GM19240 (cell line): ENCODE data around the gene LCOR.
A peak's percentile ranks its signal among the peaks of the same experiment; 100 is the strongest.
"Not testable (repeated sequence)": the region's sequence is repeated elsewhere in the genome, so short reads cannot be mapped to it uniquely, and the experiment has no call there.

Source experiments
- DNase-seq: peaks from one replicate; pipeline ENCODE4 v3.0.0; 2011; ENCODE audit warnings: low spot score; ENCODE audit not compliant: insufficient read length

The LCOR gene

GRCh38 chr10:96831867-96832720 is at the start of gene LCOR:
Gene LCOR (plus strand): TSS chr10:96832298. CDS start chr10:96949058, 116,760 bp downstream.
- peak; percentile 94 for DNase-seq

DNA sequence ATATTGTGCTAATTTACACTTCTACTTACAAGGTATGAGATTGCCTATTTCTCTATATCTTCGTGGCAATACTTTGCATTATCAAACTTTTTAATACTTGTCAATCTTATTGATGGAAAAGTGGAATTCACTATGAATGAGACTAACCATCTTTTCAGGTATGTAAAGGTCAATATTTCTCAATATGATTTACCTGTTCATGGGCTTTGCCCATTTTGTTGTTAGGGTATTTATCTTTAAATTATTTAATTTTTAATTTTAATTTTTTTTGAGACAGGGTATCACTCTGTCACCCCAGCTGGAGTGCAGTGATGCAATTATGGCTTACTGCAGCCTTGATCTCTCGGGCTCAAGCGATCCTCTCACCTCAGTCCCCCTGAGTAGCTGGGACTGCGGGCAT is 47.8 kb upstream of the LCOR start:
- DNase-seq = no peak

DNA sequence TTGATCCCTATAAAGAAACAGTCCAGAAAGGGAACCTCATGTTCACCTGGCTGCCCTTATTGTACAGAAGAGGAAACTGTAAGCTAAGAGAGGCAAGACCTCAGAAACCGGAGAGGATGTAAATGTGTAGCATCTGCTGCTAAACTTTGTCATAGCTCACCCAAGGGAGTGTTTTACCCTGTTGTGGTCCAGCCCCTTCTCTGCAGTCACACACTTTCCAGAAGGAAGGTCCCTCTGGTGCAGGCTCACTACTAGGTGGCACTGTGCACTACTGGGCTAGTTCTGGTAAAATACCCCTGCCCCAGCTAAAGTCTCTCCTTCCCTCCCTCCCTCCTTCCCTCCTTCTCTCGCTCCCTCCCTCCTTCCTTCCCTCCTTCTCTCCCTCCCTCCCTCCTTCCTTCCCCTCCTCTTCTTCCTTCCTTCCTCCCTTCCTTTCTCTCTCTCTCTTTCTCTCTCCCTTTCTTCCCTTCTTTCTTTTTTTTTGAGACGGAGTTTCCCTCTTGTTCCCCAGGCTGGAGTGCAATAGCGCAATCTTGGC is 42.5 kb upstream of the LCOR start:
- DNase-seq = peak; percentile 15

- DNase-seq = no peak
Observed at GRCh38 chr10:96791902-96792301, 40.2 kb upstream of the LCOR start.

GRCh38 chr10:96794836-96795733 is 37.0 kb upstream of the LCOR start:
- DNase-seq = no peak

DNA sequence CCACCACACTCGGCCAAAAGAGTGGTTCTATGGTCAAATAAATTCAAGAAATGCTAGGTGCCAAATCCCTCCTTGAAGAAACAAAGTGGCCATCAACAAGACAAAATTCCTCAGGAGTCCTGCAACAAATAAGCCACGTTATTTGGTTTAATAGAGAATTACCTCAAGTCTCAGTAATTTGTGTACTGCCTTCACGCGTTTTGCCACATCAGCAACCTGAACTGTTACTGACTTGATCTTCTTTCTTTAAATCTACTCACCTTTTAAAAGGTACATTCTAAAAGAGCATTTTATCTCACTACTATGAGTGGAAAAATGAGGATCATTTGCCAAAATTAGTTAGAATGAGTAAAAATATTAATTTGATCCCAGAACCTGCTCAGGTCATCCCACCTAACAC is 34.6 kb upstream of the LCOR start:
- no peak for DNase-seq

DNA sequence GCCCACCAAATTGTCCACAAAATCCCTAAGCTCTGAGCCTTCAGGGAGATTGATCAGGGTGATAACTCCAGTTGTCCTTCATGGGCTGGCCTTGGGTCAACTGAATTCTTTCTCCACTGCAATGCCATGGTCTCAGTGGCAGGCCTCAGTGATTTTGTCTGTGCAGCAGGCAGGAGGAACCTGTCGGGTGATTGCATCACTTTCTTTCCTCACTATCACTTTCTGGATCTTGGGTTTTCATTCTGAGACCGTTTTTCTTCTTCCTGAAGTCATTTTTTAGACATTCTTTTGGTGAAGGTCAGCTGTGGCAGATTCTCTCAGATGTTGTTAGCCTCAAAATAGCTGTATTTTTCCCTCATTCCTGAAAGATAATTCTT is 28.8 kb upstream of the LCOR start:
- DNase-seq = no peak

DNA sequence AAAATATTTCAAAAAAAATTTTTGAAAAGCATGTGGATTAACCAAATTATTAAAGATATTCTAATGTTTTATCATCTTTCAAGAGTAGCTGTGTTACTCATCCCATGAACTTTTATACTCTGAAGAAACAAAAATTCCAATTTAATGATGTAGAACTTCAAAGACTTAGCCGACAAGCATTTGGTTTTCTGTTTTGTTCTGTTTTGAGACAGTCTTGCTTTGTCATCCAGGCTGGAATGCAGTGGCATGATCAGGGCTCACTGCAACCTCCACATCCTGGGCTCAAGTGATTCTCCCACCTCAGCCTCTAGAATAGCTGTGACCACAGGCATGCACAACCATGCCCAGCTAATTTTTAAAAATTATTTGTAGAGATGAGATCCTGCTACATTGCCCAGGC is 17.8 kb upstream of the LCOR start:
- DNase-seq = no peak

DNA sequence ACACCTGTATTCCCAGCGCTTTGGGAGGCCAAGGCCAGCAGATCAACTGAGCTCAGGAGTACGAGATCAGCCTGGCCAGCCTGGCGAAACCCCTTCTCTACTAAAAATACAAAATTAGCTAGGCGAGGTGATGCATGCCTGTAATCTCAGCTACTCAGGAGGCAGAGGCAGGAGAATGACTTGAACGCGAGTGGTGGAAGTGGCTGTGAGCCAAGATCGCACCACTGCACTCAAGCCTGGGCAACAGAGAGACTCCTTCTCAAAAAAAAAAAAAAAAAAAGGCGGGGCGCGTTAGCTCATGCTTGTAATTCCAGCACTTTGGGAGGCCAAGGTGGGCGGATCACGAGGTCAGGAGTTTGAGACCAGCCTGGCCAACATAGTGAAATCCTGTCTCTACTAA is 13.1 kb upstream of the LCOR start:
- DNase-seq = not testable (repeated sequence)

DNA sequence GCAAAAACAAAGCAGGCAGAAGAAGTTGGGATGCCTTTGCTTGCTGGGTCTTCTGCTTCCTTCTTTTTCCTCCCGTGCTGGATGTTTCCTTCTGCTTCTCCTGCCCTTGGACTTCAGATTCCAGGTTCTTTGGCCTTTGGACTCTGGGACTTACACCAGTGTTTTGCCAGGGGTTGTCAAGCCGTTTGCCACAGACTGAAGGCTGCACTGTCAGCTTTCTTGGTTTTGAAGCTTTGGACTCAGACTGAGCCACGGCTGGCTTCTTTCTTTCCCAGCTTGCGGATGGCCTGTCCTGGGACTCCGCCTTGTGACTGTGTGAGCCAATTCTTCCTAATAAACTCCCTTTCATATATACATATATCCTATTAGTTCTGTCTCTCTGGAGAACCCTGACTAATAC is 11.3 kb upstream of the LCOR start:
- no peak for DNase-seq

GRCh38 chr10:96826438-96826837 is 5.7 kb upstream of the LCOR start:
- no peak for DNase-seq

- no peak for DNase-seq
Observed at GRCh38 chr10:96828609-96829008, 3.5 kb upstream of the LCOR start.

GRCh38 chr10:96829029-96829773 is 2.9 kb upstream of the LCOR start:
- no peak for DNase-seq

- DNase-seq = peak; percentile 43
Observed at GRCh38 chr10:96830511-96831199, 1.4 kb upstream of the LCOR start.

DNA sequence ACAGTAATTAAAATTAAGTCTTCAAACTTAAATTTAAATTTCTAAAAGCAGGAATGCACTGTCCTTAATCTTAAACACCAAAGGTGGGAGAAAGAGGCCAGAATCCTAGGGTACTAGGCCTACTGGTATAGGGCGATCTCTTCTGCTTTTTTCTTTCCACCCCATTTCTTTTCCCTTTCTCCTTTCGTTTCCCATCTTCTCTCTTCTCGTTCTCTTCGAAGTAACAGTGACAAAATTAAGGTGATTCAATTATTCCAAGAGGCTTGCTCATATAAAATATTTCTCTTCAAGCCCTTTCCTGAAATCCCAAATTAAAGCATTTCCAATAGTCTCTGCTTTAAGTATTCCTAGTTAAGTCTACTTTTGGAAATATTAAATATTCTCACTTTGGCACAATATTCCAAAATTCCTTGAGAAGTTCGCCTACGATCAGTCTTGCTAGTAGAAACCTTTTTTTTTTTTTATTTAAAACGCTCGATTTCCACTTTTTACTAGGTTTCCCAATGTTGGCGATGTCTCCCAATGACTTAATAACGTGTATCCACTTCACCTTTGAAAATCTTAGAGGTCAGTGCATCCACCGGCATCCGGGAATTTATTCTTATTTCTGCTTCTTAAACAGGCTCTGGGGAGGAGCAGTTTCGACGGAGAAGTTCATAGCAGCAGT is 765 bp upstream of the LCOR start:
- no peak for DNase-seq

DNA sequence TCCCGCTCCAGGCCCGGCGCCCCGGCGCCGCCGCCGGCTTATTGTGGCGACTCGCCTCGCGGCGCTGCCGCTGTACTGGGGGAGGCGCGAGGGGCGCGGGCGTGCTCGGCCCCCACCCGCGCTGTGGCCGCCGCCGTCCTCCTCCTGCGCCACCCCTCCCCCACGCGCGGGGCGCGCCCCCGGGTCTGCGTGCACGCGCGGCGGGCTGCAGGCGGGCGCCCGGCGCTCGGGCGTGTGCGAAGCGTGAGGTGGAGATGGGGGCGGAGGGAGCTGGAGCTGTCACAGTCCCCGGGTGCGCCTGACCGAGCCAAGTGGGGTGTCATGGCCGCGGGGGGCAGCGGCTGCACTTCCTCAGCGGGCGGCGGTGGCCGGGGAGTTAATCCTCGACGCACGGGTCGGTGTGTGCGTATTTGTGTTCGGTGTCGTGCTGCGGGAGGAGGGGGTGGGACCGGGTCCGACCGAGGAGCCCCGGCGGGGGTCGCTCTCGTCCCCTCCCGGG is 672 bp downstream of the LCOR start:
- peak; percentile 69 for DNase-seq

DNA sequence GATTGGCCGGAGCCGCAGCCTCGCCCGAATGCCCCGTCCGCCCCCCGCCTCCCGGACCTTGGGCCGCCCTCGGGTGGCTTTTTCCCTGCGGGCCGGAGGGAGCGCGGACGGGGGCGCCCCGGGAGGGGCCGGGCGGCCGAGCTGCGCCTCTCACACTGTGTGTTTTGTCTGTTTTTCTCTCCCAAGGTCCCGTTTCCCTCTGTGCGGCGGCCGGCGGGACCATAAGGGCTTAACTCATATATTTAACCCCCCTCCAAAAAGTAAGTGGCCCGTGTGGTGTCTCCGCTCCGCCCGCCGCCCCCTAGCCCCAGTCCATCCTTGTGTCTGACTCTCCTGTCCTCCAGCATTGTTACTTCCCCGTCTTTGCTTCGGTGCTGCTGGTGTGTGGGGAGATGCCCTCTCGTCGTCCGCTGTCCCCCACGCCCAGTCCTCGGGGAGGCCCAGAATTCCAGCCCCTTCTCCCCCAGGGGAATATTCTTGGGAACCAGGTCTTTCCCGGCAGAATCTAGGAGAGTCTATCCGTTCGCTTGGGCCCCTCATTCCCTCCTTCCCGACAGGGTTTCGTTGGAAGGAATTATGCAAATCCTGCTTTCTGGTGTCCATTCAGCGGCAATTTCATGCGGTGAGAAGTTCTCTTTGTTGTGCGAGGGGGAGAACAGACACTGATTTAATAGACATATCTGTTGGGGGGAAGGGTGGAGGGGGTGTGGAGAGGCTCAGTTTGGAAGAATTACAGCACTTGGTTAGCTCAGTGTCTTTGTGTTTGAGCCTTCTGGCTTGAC is 1.3 kb downstream of the LCOR start:
- no peak for DNase-seq

DNA sequence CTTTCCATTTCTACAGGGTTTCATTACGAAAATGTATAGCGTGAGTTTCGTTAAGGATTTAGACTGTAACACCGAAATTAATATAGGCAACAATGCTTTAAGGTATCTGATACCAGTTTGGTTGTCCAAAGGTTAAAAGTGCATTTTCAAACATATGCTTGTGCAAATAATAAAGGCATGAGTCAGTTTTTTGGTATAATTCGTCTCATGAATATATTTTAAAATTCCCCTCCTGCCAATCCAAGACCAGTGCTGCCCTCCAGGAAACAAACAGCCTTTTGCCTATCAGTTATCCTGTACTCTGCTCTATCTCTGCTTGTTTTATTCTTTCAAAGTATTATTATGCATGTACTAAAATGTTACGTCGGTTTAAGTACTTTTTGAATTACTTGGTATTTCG is 2.0 kb downstream of the LCOR start:
- DNase-seq = no peak

GRCh38 chr10:96835899-96836298 is 3.8 kb downstream of the LCOR start:
- DNase-seq = no peak
